Measurements from ENCODE around the gene TVP23B.
"Not testable (repeated sequence)": the region's sequence is repeated elsewhere in the genome, so short reads cannot be mapped to it uniquely, and the experiment has no call there.

TVP23B gene

GRCh38 chr17:18755969-18756368 lies 25.0 kb upstream of the TVP23B start:
- not testable (repeated sequence) for H3K4me1 ChIP-seq (ENCODE audit: control insufficient read depth, insufficient read depth, low read length); H3K9me3 ChIP-seq (ENCODE audit: control insufficient read depth, insufficient read depth, low read length); H3K4me3 ChIP-seq (ENCODE audit: low read depth, low read length); H3K9ac ChIP-seq (ENCODE audit: low read depth, low read length); H3K36me3 ChIP-seq (ENCODE audit: control insufficient read depth, insufficient read depth, low read length); H3K27me3 ChIP-seq (ENCODE audit: control insufficient read depth, insufficient read depth, low read length)

- not testable (repeated sequence) for H3K4me1 ChIP-seq (ENCODE audit: control insufficient read depth, insufficient read depth, low read length); H3K9me3 ChIP-seq (ENCODE audit: control insufficient read depth, insufficient read depth, low read length); H3K27me3 ChIP-seq (ENCODE audit: control insufficient read depth, insufficient read depth, low read length); H3K4me3 ChIP-seq (ENCODE audit: low read depth, low read length); H3K9ac ChIP-seq (ENCODE audit: low read depth, low read length); H3K36me3 ChIP-seq (ENCODE audit: control insufficient read depth, insufficient read depth, low read length)
Measured at GRCh38 chr17:18757368-18758044, 23.5 kb upstream of the TVP23B start.

GRCh38 chr17:18758344-18758743 lies 22.6 kb upstream of the TVP23B start:
- H3K27me3 ChIP-seq (ENCODE audit: control insufficient read depth, insufficient read depth, low read length); H3K4me1 ChIP-seq (ENCODE audit: control insufficient read depth, insufficient read depth, low read length); H3K9ac ChIP-seq (ENCODE audit: low read depth, low read length); H3K36me3 ChIP-seq (ENCODE audit: control insufficient read depth, insufficient read depth, low read length); H3K9me3 ChIP-seq (ENCODE audit: control insufficient read depth, insufficient read depth, low read length); H3K4me3 ChIP-seq (ENCODE audit: low read depth, low read length): not testable (repeated sequence)

- not testable (repeated sequence) for H3K4me3 ChIP-seq (ENCODE audit: low read depth, low read length); H3K27me3 ChIP-seq (ENCODE audit: control insufficient read depth, insufficient read depth, low read length)
Measured at GRCh38 chr17:18760221-18760620, 20.8 kb upstream of the TVP23B start.

GRCh38 chr17:18770572-18770971 lies 10.4 kb upstream of the TVP23B start:
- not testable (repeated sequence) for H3K9me3 ChIP-seq (ENCODE audit: control insufficient read depth, insufficient read depth, low read length); H3K9ac ChIP-seq (ENCODE audit: low read depth, low read length); H3K36me3 ChIP-seq (ENCODE audit: control insufficient read depth, insufficient read depth, low read length); H3K4me3 ChIP-seq (ENCODE audit: low read depth, low read length); H3K27me3 ChIP-seq (ENCODE audit: control insufficient read depth, insufficient read depth, low read length); H3K4me1 ChIP-seq (ENCODE audit: control insufficient read depth, insufficient read depth, low read length)

More at GRCh38 chr17:18760221-18760620, 20.8 kb upstream of the TVP23B start:
- H3K4me1 ChIP-seq (ENCODE audit: control insufficient read depth, insufficient read depth, low read length); H3K36me3 ChIP-seq (ENCODE audit: control insufficient read depth, insufficient read depth, low read length); H3K9ac ChIP-seq (ENCODE audit: low read depth, low read length); H3K9me3 ChIP-seq (ENCODE audit: control insufficient read depth, insufficient read depth, low read length): not testable (repeated sequence)

GRCh38 chr17:18771066-18771465 lies 9.9 kb upstream of the TVP23B start:
- H3K9ac ChIP-seq (ENCODE audit: low read depth, low read length); H3K9me3 ChIP-seq (ENCODE audit: control insufficient read depth, insufficient read depth, low read length); H3K36me3 ChIP-seq (ENCODE audit: control insufficient read depth, insufficient read depth, low read length); H3K4me1 ChIP-seq (ENCODE audit: control insufficient read depth, insufficient read depth, low read length); H3K27me3 ChIP-seq (ENCODE audit: control insufficient read depth, insufficient read depth, low read length); H3K4me3 ChIP-seq (ENCODE audit: low read depth, low read length): not testable (repeated sequence)

GRCh38 chr17:18772471-18772870 lies 8.5 kb upstream of the TVP23B start:
- no peak overlapping the region for H3K9ac ChIP-seq (ENCODE audit: low read depth, low read length)
- H3K4me1 ChIP-seq (ENCODE audit: control insufficient read depth, insufficient read depth, low read length) = no peaks in the 10 kb centered on the region
- no peak overlapping the region for H3K4me3 ChIP-seq (ENCODE audit: low read depth, low read length)
- no peaks in the 10 kb centered on the region for H3K27me3 ChIP-seq (ENCODE audit: control insufficient read depth, insufficient read depth, low read length)
- no peaks in the 10 kb centered on the region for H3K9me3 ChIP-seq (ENCODE audit: control insufficient read depth, insufficient read depth, low read length)
- H3K36me3 ChIP-seq (ENCODE audit: control insufficient read depth, insufficient read depth, low read length) = no peaks in the 10 kb centered on the region

- not testable (repeated sequence) for H3K4me1 ChIP-seq (ENCODE audit: control insufficient read depth, insufficient read depth, low read length); H3K27me3 ChIP-seq (ENCODE audit: control insufficient read depth, insufficient read depth, low read length); H3K36me3 ChIP-seq (ENCODE audit: control insufficient read depth, insufficient read depth, low read length); H3K9ac ChIP-seq (ENCODE audit: low read depth, low read length); H3K9me3 ChIP-seq (ENCODE audit: control insufficient read depth, insufficient read depth, low read length)
- peak overlapping the region; percentile 45 for H3K4me3 ChIP-seq (ENCODE audit: low read depth, low read length)
Measured at GRCh38 chr17:18781805-18782204, 822 bp downstream of the TVP23B start.

- H3K27me3 ChIP-seq (ENCODE audit: control insufficient read depth, insufficient read depth, low read length); H3K36me3 ChIP-seq (ENCODE audit: control insufficient read depth, insufficient read depth, low read length); H3K9me3 ChIP-seq (ENCODE audit: control insufficient read depth, insufficient read depth, low read length): not testable (repeated sequence)
Measured at GRCh38 chr17:18785933-18786332, 5.0 kb downstream of the TVP23B start.

GRCh38 chr17:18786890-18787289 lies 5.9 kb downstream of the TVP23B start:
- H3K9ac ChIP-seq (ENCODE audit: low read depth, low read length); H3K9me3 ChIP-seq (ENCODE audit: control insufficient read depth, insufficient read depth, low read length); H3K36me3 ChIP-seq (ENCODE audit: control insufficient read depth, insufficient read depth, low read length); H3K4me3 ChIP-seq (ENCODE audit: low read depth, low read length); H3K4me1 ChIP-seq (ENCODE audit: control insufficient read depth, insufficient read depth, low read length); H3K27me3 ChIP-seq (ENCODE audit: control insufficient read depth, insufficient read depth, low read length): not testable (repeated sequence)

More at GRCh38 chr17:18785933-18786332, 5.0 kb downstream of the TVP23B start:
- not testable (repeated sequence) for H3K4me1 ChIP-seq (ENCODE audit: control insufficient read depth, insufficient read depth, low read length); H3K4me3 ChIP-seq (ENCODE audit: low read depth, low read length); H3K9ac ChIP-seq (ENCODE audit: low read depth, low read length)

GRCh38 chr17:18791402-18791801 lies 10.4 kb downstream of the TVP23B start:
- not testable (repeated sequence) for H3K4me1 ChIP-seq (ENCODE audit: control insufficient read depth, insufficient read depth, low read length); H3K9ac ChIP-seq (ENCODE audit: low read depth, low read length); H3K4me3 ChIP-seq (ENCODE audit: low read depth, low read length); H3K36me3 ChIP-seq (ENCODE audit: control insufficient read depth, insufficient read depth, low read length); H3K27me3 ChIP-seq (ENCODE audit: control insufficient read depth, insufficient read depth, low read length); H3K9me3 ChIP-seq (ENCODE audit: control insufficient read depth, insufficient read depth, low read length)

- H3K36me3 ChIP-seq (ENCODE audit: control insufficient read depth, insufficient read depth, low read length); H3K27me3 ChIP-seq (ENCODE audit: control insufficient read depth, insufficient read depth, low read length); H3K9me3 ChIP-seq (ENCODE audit: control insufficient read depth, insufficient read depth, low read length); H3K4me1 ChIP-seq (ENCODE audit: control insufficient read depth, insufficient read depth, low read length); H3K9ac ChIP-seq (ENCODE audit: low read depth, low read length); H3K4me3 ChIP-seq (ENCODE audit: low read depth, low read length): not testable (repeated sequence)
Measured at GRCh38 chr17:18794841-18795240, 13.9 kb downstream of the TVP23B start.

GRCh38 chr17:18796887-18797286 lies 15.9 kb downstream of the TVP23B start:
- H3K9me3 ChIP-seq (ENCODE audit: control insufficient read depth, insufficient read depth, low read length); H3K36me3 ChIP-seq (ENCODE audit: control insufficient read depth, insufficient read depth, low read length); H3K4me3 ChIP-seq (ENCODE audit: low read depth, low read length): not testable (repeated sequence)

More at GRCh38 chr17:18796887-18797286, 15.9 kb downstream of the TVP23B start:
- not testable (repeated sequence) for H3K27me3 ChIP-seq (ENCODE audit: control insufficient read depth, insufficient read depth, low read length); H3K9ac ChIP-seq (ENCODE audit: low read depth, low read length); H3K4me1 ChIP-seq (ENCODE audit: control insufficient read depth, insufficient read depth, low read length)
